NCI-H187 (cell line): Measurements from ENCODE around the gene KLHL29.

Experiments used
- DNase-seq, 2 experiments: peaks; one replicate each; lab custom pipeline; 2025; lab: John Stamatoyannopoulos, UW

The KLHL29 gene

GRCh38 chr2:23683001-23683400 lies 298.0 kb downstream of the KLHL29 start:
- no peak for DNase-seq

DNA sequence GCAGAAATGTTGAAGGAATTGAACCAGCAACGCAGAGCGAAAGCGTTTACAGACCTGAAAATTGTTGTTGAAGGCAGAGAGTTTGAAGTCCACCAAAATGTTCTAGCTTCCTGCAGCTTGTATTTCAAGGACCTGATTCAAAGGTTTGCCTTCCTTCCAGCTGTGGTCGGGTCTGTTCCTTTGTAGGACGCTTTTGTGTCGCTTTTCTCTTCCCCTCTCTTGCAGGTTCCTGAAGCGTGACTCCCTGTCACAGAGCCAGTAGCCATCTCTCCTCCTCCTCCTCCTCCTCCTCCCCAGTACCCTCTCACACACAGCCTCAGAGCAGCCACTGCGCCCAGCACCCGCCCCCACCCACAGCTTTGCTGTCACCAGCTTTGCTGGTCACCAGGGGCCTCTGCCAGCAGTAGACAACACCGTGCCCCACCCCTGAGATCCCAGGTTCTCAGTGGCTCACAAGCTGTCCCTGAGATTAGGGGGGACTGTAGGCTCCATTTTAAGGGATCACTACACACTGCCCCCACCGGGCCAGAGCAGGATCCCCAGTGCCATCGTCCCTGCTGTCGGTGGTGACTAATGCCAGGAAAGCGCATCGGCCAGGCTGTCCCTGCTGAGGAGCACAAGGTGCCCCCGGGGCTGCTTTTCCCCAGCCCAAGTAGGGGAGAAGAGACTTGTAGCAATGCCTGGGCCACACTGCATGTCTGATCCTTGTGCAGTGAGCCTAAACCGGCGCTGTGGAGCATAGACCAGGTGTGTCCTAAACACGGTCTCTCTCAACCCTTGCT lies 299.6 kb downstream of the KLHL29 start:
- no peak for DNase-seq

DNA sequence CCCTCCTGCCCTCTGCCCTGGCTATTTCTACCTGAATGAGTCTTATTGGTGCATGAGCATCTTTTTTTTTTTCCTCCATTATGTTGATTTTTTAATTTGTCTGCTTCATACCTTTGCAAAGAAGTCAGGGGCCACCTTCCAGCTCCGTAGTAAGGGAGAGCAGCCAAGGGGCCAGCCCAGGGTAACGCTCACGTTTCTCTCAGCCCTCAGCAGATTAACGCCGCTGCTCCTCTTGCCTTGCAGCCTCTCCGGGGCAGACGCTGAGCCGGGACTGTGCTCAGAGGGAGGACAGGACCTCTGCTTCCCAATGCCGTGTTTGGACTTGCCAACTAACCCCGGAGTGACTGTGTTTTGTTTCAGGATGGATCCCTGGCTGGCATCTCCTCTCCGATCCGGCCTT lies 300.2 kb downstream of the KLHL29 start:
- DNase-seq: no peak

GRCh38 chr2:23685706-23686105 lies 300.7 kb downstream of the KLHL29 start:
- no peak for DNase-seq

DNA sequence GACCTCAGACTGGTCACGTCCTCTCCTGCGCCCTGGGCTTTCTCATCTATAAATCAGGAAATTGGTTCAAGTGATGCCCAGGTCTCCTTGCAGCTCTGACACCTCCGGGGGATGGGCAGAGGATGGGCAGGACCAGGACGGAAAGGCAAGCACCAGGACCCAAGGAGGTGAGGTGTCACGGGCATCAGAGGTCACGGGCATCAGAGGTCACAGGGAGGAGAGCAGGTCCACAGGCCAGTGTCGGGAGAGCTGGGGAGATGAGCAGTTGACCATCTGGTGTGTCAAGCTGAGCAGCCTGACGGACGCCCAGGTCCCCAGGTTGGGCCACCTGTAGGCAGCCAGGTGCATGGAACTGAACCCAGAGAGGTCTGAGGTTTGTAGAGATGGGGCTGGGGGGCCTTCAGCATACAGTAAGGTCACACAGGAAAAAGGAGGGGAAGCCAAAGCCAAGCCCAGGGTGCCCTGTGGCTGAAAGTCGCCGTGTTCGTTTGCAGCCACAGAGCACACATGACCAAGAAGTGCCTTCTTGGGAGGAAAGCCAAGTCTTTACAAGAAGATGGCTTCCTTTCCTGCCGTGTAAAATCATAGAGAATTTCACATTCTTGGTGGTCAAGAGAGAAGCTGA lies 301.5 kb downstream of the KLHL29 start:
- DNase-seq: no peak

DNA sequence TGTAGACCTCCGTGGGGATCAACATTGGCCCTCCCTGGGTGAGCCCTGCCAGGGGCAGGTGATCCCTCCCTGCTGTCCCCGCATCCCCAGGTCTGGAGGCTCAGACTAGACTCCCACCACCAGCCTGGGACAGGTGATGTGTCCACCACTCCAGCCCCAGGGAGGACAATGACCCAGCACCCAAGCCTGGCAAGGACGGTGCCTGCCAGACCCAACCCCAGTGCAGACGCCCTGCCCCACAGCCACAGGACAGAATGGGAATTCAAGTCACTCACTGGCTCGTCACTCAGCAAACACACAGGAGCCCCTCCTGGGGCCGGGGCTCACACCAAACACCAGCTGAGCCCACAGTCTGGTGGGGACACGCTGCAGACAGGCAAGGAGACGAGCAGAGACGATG lies 302.2 kb downstream of the KLHL29 start:
- no peak for DNase-seq

GRCh38 chr2:23687713-23688112 lies 302.7 kb downstream of the KLHL29 start:
- no peak for DNase-seq

DNA sequence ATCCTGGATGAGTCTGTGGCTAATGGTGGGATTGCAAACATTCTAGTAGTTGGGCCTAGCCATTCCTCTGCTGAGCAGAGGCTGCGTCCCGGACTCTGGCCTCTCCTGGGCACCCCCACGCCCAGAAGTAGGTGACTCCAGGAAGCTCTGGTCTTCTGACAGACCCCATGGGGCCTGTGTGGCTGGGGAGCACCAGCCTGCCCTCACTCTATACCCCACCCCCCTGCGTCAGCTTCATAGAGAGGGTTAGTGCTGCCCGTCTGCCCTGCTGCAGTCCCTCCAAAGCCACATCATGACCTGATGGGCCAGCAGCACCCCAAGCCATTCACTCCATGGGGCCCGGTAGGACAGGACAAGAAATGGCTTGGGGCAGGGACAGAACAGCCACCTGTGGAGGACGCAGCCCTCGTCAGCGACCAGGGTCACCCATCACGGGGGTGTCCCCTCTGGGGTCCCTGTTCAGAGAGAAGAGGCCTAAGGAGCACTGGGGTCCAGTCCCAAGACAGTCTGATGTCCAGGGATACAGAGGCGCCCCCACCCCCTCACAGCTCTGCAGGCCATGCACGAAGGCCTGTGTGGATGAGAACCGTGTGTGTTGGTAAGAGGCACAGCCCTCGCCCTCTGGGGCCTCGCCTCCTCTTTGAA lies 303.6 kb downstream of the KLHL29 start:
- no peak for DNase-seq

- DNase-seq: no peak
Measured at GRCh38 chr2:23689131-23689700, 304.2 kb downstream of the KLHL29 start.

- no peak for DNase-seq
Measured at GRCh38 chr2:23689891-23690290, 304.9 kb downstream of the KLHL29 start.

DNA sequence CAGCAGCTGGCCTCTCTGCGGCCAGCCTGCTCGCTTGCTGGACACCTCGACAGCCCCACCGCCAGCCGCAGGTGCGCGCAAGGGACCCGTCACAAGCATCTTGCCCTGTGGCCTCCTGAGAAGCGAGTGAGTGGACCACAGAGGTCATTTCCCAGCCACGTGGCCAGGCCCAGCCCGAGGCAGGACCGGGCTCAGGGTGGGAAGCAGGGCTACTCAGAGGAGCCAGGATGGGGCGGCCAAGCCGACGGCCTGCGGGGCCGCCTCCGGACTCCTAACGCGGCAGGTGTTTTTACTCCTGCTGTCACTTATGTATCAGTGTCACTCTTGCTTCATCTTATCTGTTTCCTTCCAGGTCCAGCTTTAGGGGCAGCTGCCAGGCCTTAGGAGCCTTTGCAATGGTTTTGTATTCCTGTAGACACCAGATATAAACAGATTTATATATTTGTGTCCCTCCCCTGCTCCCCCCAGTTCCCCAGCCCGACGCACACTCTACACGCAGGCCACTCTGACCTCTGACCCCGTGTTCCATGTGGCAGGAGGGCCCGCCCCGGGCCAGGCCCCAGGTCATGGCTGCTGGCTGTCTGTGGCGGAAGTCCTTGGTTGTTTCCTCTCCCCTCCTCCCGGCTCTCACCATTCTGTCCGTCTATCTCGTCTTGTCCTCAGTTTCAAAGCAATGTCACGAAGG lies 305.6 kb downstream of the KLHL29 start:
- no peak for DNase-seq

- DNase-seq: no peak
Measured at GRCh38 chr2:23691106-23691470, 306.1 kb downstream of the KLHL29 start.

GRCh38 chr2:23691565-23691964 lies 306.6 kb downstream of the KLHL29 start:
- DNase-seq: no peak

GRCh38 chr2:23692263-23692662 lies 307.3 kb downstream of the KLHL29 start:
- no peak for DNase-seq

DNA sequence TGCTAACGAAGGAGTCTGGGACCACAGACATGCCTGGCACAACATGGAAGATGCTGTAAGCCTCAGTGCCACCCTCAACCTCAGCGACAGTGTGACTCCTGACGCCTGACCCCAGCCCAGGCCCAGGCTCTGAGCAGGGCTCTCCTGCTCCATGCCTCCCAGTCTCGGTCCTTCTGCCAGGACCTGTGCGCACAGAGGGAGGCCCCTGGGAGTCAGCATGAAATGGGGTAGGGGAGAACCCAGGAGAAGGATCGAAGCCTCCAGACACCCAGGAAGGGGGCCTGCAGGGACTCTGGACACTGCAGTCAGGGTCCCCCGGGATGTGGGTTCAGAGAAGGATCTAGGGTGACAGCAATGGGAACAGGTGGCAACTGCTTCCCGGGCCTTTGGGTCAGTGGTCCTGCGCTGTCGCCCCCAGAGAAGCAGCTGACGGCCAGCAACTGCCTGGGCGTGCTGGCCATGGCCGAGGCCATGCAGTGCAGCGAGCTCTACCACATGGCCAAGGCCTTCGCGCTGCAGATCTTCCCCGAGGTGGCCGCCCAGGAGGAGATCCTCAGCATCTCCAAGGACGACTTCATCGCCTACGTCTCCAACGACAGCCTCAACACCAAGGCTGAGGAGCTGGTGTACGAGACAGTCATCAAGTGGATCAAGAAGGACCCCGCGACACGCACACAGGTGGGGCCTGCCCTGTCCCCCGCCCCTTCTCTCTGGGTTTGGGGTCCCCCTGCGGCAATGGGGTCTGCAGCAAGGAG lies 308.0 kb downstream of the KLHL29 start:
- DNase-seq: no peak

DNA sequence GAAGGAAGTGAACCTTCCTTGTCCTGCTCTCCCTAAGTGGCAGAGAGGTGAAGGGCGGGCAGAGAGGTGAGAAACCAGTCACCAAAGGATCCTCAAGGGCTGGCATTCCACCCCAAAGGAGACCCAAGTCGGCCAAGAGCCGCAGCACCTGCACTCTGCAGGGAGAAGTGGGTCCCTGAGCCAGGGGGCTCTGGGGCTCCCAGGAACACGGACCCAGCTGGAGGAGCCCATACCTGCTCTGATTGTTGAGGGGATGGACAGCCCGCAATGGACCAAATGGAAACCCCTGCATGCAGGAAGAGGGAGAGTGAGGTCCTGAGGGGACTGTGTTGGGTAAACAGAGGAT lies 308.6 kb downstream of the KLHL29 start:
- DNase-seq: no peak

DNA sequence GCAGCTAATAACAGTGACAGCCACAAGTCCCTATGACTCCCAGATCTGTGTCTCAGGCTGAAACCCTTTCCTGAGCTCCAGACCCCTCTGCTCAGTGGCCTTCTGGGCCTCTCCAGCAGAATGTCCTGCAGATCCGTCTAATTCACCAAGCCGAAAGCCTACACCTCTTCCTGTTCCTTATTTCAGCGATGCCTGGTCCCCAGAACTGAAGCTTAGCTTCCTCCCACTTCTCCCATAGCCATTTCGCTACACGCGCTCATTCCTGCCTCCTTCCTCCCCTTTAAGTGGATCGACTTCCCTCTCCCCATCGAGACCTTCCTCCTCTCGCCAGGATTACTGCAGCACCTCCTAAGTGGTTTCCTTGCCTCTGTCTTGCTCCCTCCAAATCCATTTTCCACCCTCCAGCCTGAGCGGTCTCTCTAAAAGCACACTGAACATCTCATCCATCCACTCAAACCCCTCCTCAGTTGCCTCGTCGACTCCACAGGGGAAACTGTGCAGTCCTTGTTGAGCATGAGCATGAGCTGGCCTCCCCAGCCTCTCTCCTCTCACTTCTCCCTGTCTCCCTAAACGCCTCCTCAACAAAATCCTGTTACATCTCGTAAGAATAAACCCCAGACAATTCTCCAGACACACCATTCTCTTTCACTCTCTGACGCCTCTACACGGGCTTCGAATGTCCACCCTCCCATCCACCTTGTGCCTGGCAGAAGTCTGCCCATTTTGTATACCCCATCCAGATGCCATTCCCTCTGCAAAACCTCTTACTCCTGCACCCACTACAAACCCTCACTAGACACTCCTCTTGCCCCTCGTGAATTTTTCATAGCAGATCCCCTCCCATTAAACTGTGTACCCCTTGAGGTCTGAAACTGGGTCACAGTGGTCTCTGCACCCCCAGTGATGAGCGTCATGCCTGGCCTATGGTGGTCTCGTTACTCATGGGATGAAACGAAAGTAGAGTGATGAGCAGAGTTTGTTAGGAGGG lies 309.4 kb downstream of the KLHL29 start:
- DNase-seq: no peak

GRCh38 chr2:23695214-23695889 lies 310.4 kb downstream of the KLHL29 start:
- DNase-seq: no peak

GRCh38 chr2:23695890-23696751 lies 311.1 kb downstream of the KLHL29 start:
- DNase-seq: no peak
